Nephron progenitor cell (in vitro differentiated cells): ENCODE measurements around the gene KCTD19.

Experiments
- DNase-seq: peaks from one replicate; pipeline ENCODE4 v3.0.0; 2021
- H3K27ac Mint-ChIP-seq: 2 replicates; pipeline ENCODE4 v1.8.0; 2021; ENCODE audit warnings: mild to moderate bottlenecking, moderate library complexity, mixed read lengths
- H3K27me3 Mint-ChIP-seq: 2 replicates; pipeline ENCODE4 v1.8.0; 2021; ENCODE audit warnings: mild to moderate bottlenecking, low read depth, mixed read lengths; ENCODE audit not compliant: poor library complexity
- H3K36me3 Mint-ChIP-seq: 2 replicates; pipeline ENCODE4 v1.8.0; 2021; ENCODE audit warnings: low read depth, mixed read lengths
- H3K4me1 Mint-ChIP-seq: 2 replicates; pipeline ENCODE4 v1.8.0; 2021; ENCODE audit warnings: mixed read lengths
- H3K4me3 Mint-ChIP-seq: 2 replicates; pipeline ENCODE4 v1.8.0; 2021; ENCODE audit warnings: mild to moderate bottlenecking, moderate library complexity, mixed read lengths
- H3K9me3 Mint-ChIP-seq: 2 replicates; pipeline ENCODE4 v1.8.0; 2021; ENCODE audit warnings: mild to moderate bottlenecking, moderate library complexity, mixed read lengths
- TF ChIP-seq, protein P1 (sequence below): fragments of 200-600 bp; sonication (generic); IDR thresholded peaks from 2 replicates; pipeline ENCODE4 v1.5.0; 2021; ENCODE audit warnings: antibody characterized with exemption

The KCTD19 gene

DNA sequence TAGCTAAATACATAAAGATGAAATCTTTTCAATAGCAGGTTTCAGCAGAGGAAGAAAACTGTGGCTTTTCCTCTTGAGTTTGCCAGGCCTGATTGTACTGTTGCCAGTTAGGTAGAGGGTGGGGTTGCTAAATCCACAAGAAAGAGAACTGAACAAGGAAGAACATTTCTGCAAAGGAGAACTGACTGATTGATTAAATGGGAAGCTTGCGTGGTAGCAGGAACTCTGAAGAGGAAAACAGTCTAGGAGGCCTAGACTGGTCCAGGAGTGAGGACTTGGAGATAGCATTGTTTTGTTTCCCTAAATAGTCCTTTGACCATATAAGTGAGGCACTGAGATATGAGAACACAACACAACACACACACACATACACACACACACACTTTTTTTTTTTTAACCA is 18.9 kb upstream of the KCTD19 start:
- DNase-seq = no peak
- Mint-ChIP-seq H3K4me1 (no peaks in the 10 kb centered on the region), H3K27ac (no peak overlapping the region), H3K4me3 (no peak overlapping the region), H3K27me3 (peaks cover 13% of the 10 kb centered on the region), H3K9me3 (no peaks in the 10 kb centered on the region), H3K36me3 (no peaks in the 10 kb centered on the region)
- TF ChIP-seq, protein P1, sequence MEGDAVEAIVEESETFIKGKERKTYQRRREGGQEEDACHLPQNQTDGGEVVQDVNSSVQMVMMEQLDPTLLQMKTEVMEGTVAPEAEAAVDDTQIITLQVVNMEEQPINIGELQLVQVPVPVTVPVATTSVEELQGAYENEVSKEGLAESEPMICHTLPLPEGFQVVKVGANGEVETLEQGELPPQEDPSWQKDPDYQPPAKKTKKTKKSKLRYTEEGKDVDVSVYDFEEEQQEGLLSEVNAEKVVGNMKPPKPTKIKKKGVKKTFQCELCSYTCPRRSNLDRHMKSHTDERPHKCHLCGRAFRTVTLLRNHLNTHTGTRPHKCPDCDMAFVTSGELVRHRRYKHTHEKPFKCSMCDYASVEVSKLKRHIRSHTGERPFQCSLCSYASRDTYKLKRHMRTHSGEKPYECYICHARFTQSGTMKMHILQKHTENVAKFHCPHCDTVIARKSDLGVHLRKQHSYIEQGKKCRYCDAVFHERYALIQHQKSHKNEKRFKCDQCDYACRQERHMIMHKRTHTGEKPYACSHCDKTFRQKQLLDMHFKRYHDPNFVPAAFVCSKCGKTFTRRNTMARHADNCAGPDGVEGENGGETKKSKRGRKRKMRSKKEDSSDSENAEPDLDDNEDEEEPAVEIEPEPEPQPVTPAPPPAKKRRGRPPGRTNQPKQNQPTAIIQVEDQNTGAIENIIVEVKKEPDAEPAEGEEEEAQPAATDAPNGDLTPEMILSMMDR = no peak

DNA sequence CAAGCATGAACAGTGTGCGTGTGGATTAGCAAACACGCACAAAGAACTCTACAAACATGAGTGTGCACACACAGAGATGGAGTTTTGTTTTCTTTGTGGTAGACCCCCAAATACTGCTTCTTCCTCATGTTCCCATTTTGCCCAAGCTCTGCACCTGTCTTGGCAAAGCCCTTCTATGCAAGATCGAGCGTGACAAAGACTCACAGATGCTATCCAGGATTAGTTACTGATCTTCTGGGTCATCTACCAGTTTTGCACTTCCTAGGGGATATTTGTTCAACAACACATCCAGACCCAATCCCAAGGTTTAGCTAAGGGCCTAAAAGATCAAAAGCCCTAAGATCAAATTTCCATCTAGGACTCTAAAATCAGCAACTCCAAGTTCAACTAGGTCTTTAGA is 16.1 kb upstream of the KCTD19 start:
- no peak overlapping the region for H3K27ac Mint-ChIP-seq
- TF ChIP-seq, protein P1 = no peak
- no peaks in the 10 kb centered on the region for H3K9me3 Mint-ChIP-seq
- H3K27me3 Mint-ChIP-seq = peaks cover 17% of the 10 kb centered on the region
- no peak overlapping the region for H3K4me3 Mint-ChIP-seq
- no peaks in the 10 kb centered on the region for H3K36me3 Mint-ChIP-seq
- DNase-seq = no peak
- no peaks in the 10 kb centered on the region for H3K4me1 Mint-ChIP-seq

DNA sequence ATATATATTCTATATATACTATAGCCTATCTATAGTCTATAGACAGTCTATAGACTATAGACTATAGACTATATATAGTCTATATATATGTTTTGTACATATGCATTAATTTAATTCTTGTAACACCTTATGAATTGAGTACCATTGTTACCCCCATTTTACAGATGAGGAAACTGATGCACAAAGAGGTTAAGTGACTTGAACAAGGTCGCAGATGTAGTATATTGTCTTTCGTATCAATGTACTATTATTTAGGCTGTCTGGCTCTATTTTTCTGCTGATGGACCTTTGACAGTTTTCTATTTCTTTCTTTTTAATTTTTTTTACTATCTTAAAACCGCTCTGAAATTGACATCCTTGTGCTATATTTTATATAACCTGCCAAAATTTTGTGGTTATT is 14.7 kb upstream of the KCTD19 start:
- H3K4me3 Mint-ChIP-seq = no peak overlapping the region
- H3K36me3 Mint-ChIP-seq = no peaks in the 10 kb centered on the region
- DNase-seq = no peak
- H3K27me3 Mint-ChIP-seq = peaks cover 11% of the 10 kb centered on the region
- TF ChIP-seq, protein P1 = no peak
- no peak overlapping the region for H3K27ac Mint-ChIP-seq
- H3K4me1 Mint-ChIP-seq = no peaks in the 10 kb centered on the region
- H3K9me3 Mint-ChIP-seq = no peaks in the 10 kb centered on the region

DNA sequence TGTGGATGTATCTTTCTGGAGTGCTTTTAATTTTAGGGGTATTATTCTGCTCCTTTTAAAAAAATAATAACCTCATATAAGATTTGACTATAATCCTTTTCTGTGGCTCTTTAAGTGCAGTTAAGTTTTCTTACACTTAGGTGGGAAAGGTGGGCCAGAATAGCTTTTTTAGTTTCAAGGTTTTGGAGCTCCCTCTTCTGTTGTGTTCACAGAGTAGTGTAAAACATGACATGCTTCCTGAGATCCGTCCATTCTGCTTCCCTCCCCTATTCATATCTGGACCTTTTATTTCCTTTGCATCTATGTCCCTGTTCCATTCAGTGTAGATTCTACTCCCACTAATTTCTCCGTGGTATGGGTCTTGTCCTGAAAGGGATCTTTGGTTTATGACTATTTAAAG is 12.9 kb upstream of the KCTD19 start:
- DNase-seq = no peak
- H3K4me3 Mint-ChIP-seq = no peak overlapping the region
- no peak overlapping the region for H3K27ac Mint-ChIP-seq

DNA sequence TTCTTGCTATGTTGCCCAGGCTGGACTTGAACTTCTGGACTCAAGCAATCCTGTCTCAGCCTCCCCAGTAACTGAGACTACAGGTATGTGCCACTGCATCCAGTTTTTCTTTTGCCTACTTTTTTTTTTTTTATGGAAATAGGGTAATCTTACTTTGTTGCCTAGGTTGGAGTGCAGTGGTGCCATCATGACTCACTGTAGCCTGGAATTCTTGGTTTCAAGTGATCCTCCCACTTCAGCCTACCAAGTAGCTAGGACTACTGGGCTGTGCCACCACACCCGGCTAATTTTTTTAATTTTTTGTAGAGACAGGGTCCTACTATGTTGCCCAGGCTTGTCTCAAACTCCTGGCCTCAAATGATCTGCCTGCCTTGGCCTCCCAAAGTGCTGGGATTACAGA is 10.1 kb upstream of the KCTD19 start:
- peaks cover 21% of the 10 kb centered on the region for H3K9me3 Mint-ChIP-seq
- H3K27ac Mint-ChIP-seq = no peak overlapping the region
- no peaks in the 10 kb centered on the region for H3K4me1 Mint-ChIP-seq
- H3K4me3 Mint-ChIP-seq = no peak overlapping the region
- peaks cover 7% of the 10 kb centered on the region for H3K27me3 Mint-ChIP-seq
- TF ChIP-seq, protein P1 = no peak
- H3K36me3 Mint-ChIP-seq = no peaks in the 10 kb centered on the region
- no peak for DNase-seq

More for the DNA sequence above, 12.9 kb upstream of the KCTD19 start:
- peaks cover 11% of the 10 kb centered on the region for H3K27me3 Mint-ChIP-seq
- no peaks in the 10 kb centered on the region for H3K4me1 Mint-ChIP-seq
- H3K9me3 Mint-ChIP-seq = peaks cover 17% of the 10 kb centered on the region
- H3K36me3 Mint-ChIP-seq = no peaks in the 10 kb centered on the region
- TF ChIP-seq, protein P1 = no peak

DNA sequence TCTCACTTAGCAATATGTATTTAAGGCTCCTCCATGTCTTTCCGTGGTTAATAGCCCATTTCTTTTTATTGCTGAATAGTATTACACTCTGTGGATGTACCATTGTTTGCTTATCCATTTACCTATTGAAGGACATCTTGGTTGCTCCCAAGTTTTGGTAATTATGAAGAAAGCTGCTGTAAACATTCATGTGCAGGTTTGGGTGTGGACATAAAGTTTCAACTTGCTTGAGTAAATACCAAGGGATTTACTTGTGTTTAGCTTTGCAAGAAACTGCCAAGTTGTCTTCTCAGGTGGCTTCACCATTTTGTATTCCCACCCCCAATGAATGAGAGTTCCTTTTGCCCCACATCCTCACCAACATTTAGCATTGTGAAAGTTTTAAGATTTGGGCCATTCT is 9.6 kb upstream of the KCTD19 start:
- peaks cover 21% of the 10 kb centered on the region for H3K9me3 Mint-ChIP-seq
- DNase-seq = no peak
- no peaks in the 10 kb centered on the region for H3K36me3 Mint-ChIP-seq
- no peaks in the 10 kb centered on the region for H3K4me1 Mint-ChIP-seq
- H3K27me3 Mint-ChIP-seq = peaks cover 7% of the 10 kb centered on the region
- H3K4me3 Mint-ChIP-seq = no peak overlapping the region
- no peak overlapping the region for H3K27ac Mint-ChIP-seq
- TF ChIP-seq, protein P1 = no peak
